Fibroblast of lung (primary cell): ENCODE results near the gene MIER3.

Source experiments
- CTCF ChIP-seq, 2 donors: IDR thresholded peaks in 1 of 2; conservative IDR thresholded peaks in 1 of 2; 1 replicate in 1 of 2; 2 replicates in 1 of 2; pipeline ENCODE4 v1.5.1; 2011 to 2012; ENCODE audit warnings: low read length in 2 of 2, control low read depth in 1 of 2, inconsistent platforms in 1 of 2, low read depth in 1 of 2, mild to moderate bottlenecking in 1 of 2
- EZH2 ChIP-seq: IDR thresholded peaks from 2 replicates; pipeline ENCODE4 v1.5.1; 2012; ENCODE audit warnings: low read length, control low read depth, mild to moderate bottlenecking; ENCODE audit errors: missing control alignments

DNA sequence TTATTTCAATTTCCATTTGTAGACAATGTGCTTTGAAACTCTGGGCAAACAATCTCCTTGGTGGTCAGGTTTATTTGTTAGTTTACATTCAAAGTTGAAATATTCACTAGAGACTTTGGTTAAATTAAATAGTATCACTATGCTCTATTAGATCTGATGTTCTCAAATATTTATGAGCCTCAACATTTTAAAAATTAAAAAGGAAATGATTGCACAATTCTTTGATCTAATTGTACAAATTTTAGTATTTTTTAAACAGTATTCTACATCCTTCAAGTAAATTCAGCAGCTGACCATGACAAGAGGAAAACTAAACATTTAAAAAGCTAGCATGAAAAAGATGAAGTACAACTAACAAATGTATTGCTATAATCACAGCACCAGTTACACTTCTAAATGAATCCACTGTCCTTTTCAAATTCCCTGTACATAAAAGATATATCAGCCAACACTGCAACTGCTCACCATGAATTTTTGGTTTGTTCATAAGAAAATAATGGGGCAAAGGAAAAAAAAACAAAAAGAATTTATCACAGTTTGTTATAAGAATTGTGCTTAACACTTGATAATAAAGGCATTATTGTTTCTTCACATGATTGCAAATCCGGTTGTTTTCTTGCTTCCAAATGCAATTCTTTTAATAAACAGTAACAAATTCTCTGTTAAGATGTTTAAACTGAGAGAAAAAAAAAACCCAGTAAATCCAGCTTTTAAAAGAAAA lies 31.8 kb downstream of the MIER3 start:
- TF ChIP-seq CTCF (conservative IDR thresholded peaks at IDR 0.05 in 1 of 2, IDR thresholded peaks at IDR 0.05 in 1 of 2; ENCODE audit: low read depth in 1 of 2, low read length in 2 of 2): no peak
- no peak for TF ChIP-seq EZH2
